Mucosa of rectum (tissue), 2 donors: ENCODE measurements around the gene FAM120B.

Experiments
- H3K27ac ChIP-seq, 2 donors: one replicate each; pipeline ENCODE4 v1.7.0; 2013; ENCODE audit warnings: inconsistent platforms in 2 of 2, low read depth in 2 of 2, low read length in 2 of 2
- H3K27me3 ChIP-seq, 2 donors: one replicate each; pipeline ENCODE4 v1.7.0; 2013; ENCODE audit warnings: low read length in 2 of 2; ENCODE audit not compliant: control insufficient read depth in 2 of 2, insufficient read depth in 2 of 2
- H3K36me3 ChIP-seq, 2 donors: one replicate each; pipeline ENCODE4 v1.7.0; 2013; ENCODE audit warnings: low read length in 2 of 2; ENCODE audit not compliant: control insufficient read depth in 2 of 2, insufficient read depth in 2 of 2
- H3K4me1 ChIP-seq, 2 donors: one replicate each; pipeline ENCODE4 v1.7.0; 2013; ENCODE audit warnings: low read length in 2 of 2, mild to moderate bottlenecking in 1 of 2; ENCODE audit not compliant: control insufficient read depth in 2 of 2, insufficient read depth in 2 of 2
- H3K4me3 ChIP-seq, 2 donors: one replicate each; pipeline ENCODE4 v1.7.0; 2013; ENCODE audit warnings: low read length in 2 of 2
- H3K9ac ChIP-seq, 2 donors: one replicate each; pipeline ENCODE4 v1.7.0; 2013; ENCODE audit warnings: low read length in 2 of 2, low read depth in 1 of 2, mild to moderate bottlenecking in 1 of 2
- H3K9me3 ChIP-seq, 2 donors: one replicate each; pipeline ENCODE4 v1.7.0; 2013; ENCODE audit warnings: low read length in 2 of 2; ENCODE audit not compliant: control insufficient read depth in 2 of 2
- donor health status: healthy.
- donor health status: Normal muscosa, but diverticular disease.

The FAM120B gene

DNA sequence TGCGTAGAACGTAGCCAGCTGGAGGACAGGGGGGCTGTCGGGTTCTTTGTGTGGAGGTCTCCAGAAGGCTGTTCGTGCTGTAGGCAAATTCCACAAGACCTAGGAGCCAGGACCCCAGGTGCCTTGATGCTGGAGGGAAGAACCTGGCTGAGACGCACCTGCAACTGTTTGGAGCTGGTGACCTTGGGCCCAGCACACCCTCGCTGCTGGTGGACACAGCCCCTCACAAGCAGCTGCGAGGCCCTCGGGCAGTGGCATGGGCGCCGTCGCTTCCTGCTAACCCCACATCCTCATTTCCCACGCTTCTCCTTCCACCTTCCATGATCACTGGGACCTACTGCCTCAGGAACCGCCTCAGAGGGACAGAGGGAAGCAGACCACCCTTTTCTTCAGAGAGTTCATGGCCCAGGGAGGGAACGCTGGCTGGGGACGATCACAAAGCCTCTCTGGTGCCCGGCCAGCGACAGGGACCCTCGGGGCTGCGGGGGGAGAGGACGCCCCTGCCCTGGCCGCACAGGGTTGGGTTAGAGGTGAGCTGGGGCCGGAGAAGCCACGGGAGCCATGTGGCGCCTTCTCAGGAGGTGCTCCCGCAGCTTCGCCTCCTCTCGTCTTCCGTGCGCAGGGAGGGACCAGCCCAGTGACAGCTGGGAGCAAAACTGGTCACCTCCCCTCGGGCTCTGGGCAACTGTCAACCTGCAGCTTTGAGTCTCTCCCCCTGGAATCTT is 34.1 kb upstream of the FAM120B start:
- H3K27ac ChIP-seq: no peak overlapping the region
- H3K4me1 ChIP-seq: peaks cover 11 to 26% of the 10 kb centered on the region in 2 donors
- H3K9ac ChIP-seq: no peak overlapping the region
- H3K9me3 ChIP-seq: no peaks in the 10 kb centered on the region
- no peaks in the 10 kb centered on the region for H3K36me3 ChIP-seq
- H3K27me3 ChIP-seq: no peaks in the 10 kb centered on the region
- peak overlapping the region in 1 of 2 donors; percentile 41 for H3K4me3 ChIP-seq

DNA sequence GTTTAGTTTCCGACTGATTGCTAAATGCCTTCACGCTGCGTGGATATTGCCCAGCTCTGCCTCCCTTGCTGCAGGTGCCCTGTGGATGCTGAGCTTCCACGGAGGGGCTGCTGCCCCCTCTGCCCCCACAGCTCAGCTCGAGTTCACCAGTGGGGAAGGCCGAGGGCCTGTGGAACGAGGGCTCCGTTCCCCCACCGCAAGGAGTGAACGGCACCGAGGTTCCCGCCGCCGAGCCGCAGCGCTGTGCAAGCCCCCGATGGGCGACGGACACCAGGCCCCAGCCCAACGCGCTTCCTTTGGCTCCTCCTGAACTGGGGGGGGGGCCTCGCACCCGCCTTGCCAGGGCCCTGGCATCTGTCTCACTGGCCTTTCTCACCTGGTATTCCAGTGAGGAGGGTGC is 33.4 kb upstream of the FAM120B start:
- Histone ChIP-seq H3K4me1 (peaks cover 11 to 23% of the 10 kb centered on the region in 2 donors), H3K27me3 (no peaks in the 10 kb centered on the region), H3K36me3 (no peaks in the 10 kb centered on the region), H3K27ac (no peak overlapping the region), H3K9me3 (no peaks in the 10 kb centered on the region), H3K9ac (no peak overlapping the region), H3K4me3 (no peak overlapping the region)

DNA sequence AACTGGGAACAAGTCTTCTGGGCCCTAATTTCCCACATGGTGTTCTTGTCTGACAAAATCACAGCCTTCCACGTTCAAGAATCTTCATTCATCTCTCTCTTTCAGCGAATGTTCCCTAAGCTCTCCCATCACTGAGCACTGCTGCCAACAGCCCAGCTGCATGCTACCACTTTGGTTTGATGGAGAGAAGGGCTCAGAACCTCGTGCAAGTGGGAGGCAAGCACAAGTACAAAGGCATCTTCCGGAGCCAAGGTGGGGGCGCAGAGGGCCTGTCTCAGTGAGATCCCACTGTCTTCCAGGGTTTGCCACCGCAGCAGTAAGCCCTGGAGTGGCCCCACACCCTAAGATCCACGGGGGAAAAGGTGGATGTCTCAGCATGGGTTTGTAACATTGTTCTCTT is 32.9 kb upstream of the FAM120B start:
- no peaks in the 10 kb centered on the region for H3K36me3 ChIP-seq
- no peak overlapping the region for H3K9ac ChIP-seq
- no peak overlapping the region for H3K4me3 ChIP-seq
- no peaks in the 10 kb centered on the region for H3K9me3 ChIP-seq
- H3K27ac ChIP-seq: no peak overlapping the region
- H3K4me1 ChIP-seq: peaks cover 11 to 19% of the 10 kb centered on the region in 2 donors
- H3K27me3 ChIP-seq: no peaks in the 10 kb centered on the region

DNA sequence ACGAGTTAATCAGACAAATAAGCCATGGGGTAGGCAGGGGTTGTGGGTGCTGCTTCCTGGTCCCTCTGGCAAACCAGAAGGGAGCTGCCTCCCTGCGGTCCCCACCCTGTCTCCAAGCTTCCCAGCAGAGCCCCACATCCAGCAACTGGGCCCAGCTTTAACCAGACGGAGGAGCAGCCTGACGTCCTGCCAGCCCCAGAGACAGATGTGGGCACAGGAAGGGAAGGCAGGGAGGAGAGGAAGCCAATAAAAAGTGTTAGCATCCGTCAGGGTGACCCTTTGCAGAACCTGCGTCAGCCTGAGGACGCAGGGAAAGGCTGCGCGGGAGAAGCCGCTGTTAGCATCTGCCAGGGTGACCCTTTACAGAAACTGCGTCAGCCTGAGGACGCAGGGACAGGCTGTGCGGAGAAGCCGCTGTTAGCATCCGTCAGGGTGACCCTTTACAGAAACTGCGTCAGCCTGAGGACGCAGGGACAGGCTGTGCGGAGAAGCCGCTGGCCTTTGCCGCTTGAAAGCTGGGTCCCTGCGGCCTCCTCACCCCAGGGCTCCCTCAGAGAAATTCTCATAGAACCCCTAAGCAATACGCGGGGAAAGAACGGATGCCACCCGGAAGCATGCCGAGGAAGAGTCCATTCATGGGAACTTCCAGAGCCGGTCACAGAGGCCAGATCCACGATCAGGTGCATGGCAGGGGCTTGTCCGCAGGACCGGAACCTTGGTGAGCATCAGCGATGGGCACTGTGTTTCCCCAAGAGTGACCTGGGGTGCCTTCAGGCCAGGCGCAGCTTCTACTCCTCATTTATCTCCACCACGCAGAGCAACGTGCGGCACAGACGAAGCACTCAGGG is 31.6 kb upstream of the FAM120B start:
- H3K36me3 ChIP-seq: no peaks in the 10 kb centered on the region
- H3K9me3 ChIP-seq: no peaks in the 10 kb centered on the region
- H3K27me3 ChIP-seq: no peaks in the 10 kb centered on the region
- H3K4me3 ChIP-seq: no peak overlapping the region
- H3K27ac ChIP-seq: no peak overlapping the region
- peaks cover 12 to 14% of the 10 kb centered on the region in 2 donors for H3K4me1 ChIP-seq
- H3K9ac ChIP-seq: no peak overlapping the region

DNA sequence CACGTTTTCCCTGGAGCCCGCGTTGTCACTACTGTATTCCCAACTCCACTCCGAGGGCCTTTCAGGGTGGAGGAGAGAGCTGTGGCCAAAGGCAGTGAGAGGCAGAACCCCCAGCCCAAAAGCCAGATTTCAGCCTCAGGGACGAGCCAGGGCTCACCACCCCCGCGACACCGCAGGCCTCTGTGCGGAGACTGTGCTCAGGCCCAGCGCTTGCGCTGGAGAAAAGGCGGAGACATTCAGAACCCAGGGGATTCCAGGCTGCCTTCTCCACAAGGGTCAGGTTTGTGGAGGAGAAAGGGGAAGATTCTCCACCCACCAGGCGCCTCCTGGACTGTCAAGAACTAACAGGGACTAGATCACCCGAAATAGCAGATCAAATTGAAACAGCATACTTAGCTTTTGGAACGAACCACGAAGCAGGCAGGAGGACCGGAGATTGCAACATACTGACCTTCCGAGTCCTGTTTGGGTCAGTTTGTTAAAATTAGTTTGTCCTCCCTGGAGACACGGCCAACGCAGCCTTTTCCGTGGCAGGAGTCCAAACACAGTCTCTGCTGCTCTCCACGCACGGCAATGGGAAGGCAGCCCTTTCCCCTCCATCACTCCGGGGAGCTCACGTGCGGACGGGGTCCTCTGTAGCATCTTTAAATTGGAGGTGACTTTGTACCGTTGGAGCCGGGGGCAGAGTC is 30.0 kb upstream of the FAM120B start:
- no peaks in the 10 kb centered on the region for H3K27me3 ChIP-seq
- H3K9me3 ChIP-seq: no peaks in the 10 kb centered on the region
- peak overlapping the region in 1 of 2 donors; percentile 31 for H3K9ac ChIP-seq
- H3K36me3 ChIP-seq: no peaks in the 10 kb centered on the region
- H3K4me1 ChIP-seq: peaks cover 23 to 26% of the 10 kb centered on the region in 2 donors
- H3K27ac ChIP-seq: peak overlapping the region; percentile 56 to 58
- H3K4me3 ChIP-seq: no peak overlapping the region

DNA sequence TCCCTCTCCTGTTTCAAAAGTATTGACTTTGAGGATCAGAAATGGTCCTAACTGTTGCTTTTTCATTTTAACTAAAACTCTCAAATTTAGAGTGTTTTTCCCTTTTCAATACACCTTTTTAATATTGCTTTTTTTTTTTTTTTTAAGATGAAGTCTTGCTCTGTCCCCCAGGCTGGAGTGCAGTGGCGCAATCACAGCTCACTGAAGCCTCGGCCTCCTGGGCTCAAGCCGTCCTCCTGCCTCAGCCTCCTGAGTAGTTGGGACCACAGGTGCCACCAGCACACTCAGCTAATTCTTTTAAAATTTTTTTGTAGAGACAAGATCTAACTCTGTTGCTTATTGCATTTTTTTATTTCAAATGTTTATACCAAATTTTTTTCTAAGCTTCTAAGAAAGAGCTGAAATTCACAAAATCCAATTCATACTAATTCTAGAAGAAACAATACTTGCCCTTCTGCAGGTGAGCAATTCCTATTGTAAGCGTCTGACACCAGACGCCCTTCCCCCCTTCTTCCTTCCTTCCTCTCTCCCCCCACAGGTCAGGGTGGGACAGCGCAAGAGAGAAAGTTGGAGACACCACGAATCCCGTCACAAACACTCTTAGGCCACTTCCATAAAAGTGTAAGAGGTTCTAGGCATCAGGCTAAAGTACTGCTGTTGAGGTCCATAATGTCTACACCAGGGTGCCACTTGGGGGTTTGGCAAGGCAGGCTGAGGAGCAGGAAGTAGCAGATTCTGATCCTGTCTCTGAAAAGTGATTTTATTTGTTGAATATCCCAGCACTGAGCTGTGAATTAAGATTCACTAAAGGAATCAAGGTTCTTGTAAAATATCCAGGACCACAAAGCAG is 28.4 kb upstream of the FAM120B start:
- peaks cover 0 to 7% of the 10 kb centered on the region in 2 donors for H3K36me3 ChIP-seq
- H3K9ac ChIP-seq: no peak overlapping the region
- H3K4me3 ChIP-seq: no peak overlapping the region
- H3K9me3 ChIP-seq: no peaks in the 10 kb centered on the region
- no peaks in the 10 kb centered on the region for H3K27me3 ChIP-seq
- no peak overlapping the region for H3K27ac ChIP-seq
- H3K4me1 ChIP-seq: peaks cover 19 to 28% of the 10 kb centered on the region in 2 donors

DNA sequence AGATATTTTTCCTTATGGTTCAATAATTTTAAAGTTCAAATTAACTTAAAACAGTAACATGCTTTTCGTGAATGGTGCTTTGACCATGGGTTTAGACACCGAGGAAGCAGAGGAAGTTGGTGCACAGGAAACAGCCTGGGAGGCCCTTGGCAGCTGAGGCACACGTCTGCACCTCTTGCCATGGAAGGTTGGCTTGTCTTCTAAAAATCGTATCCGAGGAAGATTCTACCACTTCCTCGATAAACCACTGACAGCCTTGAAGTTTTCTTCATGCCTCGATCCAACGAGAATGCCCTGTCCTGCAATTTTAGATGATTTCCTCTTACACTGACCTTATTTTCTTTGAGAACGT is 27.8 kb upstream of the FAM120B start:
- Histone ChIP-seq H3K36me3 (peaks cover 0 to 12% of the 10 kb centered on the region in 2 donors), H3K9me3 (no peaks in the 10 kb centered on the region), H3K4me1 (peaks cover 19 to 28% of the 10 kb centered on the region in 2 donors), H3K27ac (no peak overlapping the region), H3K4me3 (no peak overlapping the region), H3K9ac (no peak overlapping the region), H3K27me3 (no peaks in the 10 kb centered on the region)

DNA sequence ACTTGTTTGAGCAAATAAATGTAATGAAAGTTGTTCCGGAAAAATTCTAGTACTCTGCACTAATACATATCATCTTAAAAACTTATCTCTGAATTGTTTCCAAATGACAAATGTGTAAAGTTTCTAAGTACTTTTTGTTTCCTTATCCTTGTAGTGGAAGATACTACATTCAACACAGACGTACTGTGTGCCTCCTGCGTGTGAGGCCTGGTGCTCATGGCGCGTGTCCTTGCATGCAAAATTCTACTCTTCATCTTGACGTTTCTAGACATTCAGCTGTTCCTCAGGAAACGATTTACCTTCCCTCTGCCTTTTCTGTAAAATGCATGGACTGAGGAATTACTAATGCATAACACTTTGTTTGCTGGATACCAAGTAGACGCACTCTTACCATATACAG is 27.1 kb upstream of the FAM120B start:
- H3K4me1 ChIP-seq: peaks cover 19 to 28% of the 10 kb centered on the region in 2 donors
- H3K4me3 ChIP-seq: peak overlapping the region in 1 of 2 donors; percentile 77
- H3K27ac ChIP-seq: peak overlapping the region; percentile 87 to 88
- H3K27me3 ChIP-seq: no peaks in the 10 kb centered on the region
- H3K9ac ChIP-seq: no peak overlapping the region
- H3K9me3 ChIP-seq: no peaks in the 10 kb centered on the region
- peaks cover 2 to 14% of the 10 kb centered on the region in 2 donors for H3K36me3 ChIP-seq

DNA sequence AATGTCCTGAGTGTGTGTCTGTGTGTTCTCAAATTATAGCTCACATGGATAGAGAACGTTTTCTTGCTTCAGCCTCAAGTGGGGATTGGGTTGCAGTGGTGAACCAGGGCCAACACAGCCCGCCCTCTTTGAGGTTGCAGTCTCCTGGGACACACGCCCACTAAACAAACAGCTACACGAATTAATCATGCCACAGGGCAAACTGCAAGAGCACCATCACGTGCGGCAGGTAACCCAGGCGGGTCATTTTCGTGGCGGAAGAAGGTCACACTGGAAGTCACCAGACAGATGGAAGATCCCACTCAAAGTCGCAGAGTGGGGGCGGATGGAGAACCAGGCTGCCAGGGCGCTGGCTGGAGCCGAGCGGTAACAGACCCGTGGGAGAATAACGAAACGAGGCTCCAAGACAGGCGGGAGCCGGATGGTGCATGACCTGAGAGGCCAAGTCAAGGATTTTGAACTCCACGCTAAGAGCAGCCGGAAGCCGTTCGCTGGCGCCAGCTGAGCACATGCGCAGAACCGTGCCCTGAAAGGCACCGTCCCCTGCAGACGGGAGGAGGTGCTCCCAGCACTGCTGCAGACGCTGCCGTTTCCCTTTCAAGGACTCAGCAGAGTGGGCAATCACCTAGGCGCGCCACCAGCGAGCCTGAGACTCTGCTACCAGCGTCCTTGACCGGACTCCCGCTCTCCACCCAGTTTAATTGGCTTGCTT is 26.4 kb upstream of the FAM120B start:
- Histone ChIP-seq H3K27ac (peak overlapping the region; percentile 87 to 88), H3K9me3 (no peaks in the 10 kb centered on the region), H3K4me1 (peaks cover 19 to 28% of the 10 kb centered on the region in 2 donors), H3K4me3 (peak overlapping the region; percentile 64 to 77), H3K9ac (peak overlapping the region; percentile 66 to 68), H3K27me3 (no peaks in the 10 kb centered on the region), H3K36me3 (peaks cover 5 to 18% of the 10 kb centered on the region in 2 donors)
